ENCODE data around the gene ZHX3.

ZHX3 gene

DNA sequence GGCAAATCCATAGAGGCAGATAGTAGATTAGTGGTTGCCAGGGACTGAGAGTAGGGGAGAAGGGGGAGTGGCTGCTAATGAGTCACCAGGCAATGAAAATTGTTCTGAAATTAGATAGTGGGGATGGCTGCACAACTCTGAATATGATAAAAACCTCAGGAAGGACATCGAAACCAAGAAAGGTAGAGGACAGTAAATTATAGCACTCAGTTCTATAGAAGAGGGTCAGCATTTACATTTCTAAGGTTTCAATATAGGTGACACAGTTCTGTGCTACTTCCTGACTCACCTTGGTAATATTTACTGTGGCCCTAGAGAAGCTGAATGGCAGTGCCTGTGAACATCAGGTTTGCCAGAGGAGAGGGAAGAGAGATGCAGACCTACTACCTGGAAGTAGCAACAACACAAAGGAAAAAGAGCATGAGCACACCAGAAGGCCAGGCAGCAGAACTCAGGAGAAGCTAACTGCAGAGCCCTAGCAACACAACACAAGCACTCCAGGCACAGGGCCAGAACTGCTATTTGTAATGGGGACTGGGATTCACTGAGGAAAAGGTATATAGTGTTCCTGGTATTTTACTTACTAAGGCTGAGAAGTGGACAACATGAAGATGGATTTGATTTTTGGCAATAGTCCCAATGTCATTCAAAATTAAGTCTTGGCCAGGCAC, 104.2 kb downstream of the ZHX3 start:
- Histone ChIP-seq H3K27me3 (ENCODE audit: insufficient read depth, low read length, poor library complexity, severe bottlenecking) (no peaks in the 10 kb centered on the region), H3K79me2 (ENCODE audit: insufficient read depth, low read length) (no peaks in the 10 kb centered on the region), H3K4me3 (ENCODE audit: low read length, poor library complexity, severe bottlenecking) (no peak overlapping the region), H3K36me3 (ENCODE audit: insufficient read depth, low read length) (no peaks in the 10 kb centered on the region), H3K9me3 (ENCODE audit: insufficient read depth, low read depth, low read length) (no peaks in the 10 kb centered on the region), H2AFZ (ENCODE audit: low read length) (no peak overlapping the region), H4K20me1 (ENCODE audit: insufficient read depth, low read length, poor library complexity, severe bottlenecking) (no peaks in the 10 kb centered on the region), H3K4me1 (ENCODE audit: insufficient read depth, low read length, poor library complexity, severe bottlenecking) (peaks cover 12% of the 10 kb centered on the region), H3F3A (ENCODE audit: low read depth) (0 out of 2 replicates have a peak, but pooled peaks cover 3% of the 10 kb centered on the region), H3K9me2 (replicated peaks; ENCODE audit: low read depth, low read length) (no peaks in the 10 kb centered on the region), H3K9ac (ENCODE audit: low read depth, low read length, poor library complexity, severe bottlenecking) (no peak overlapping the region), H3K4me2 (ENCODE audit: low read depth, low read length, poor library complexity, severe bottlenecking) (no peak overlapping the region)
- TF ChIP-seq EZH2phosphoT487 (IDR thresholded peaks at IDR 0.05; ENCODE audit: borderline replicate concordance) = no peak
- no peak for TF ChIP-seq CTCF (conservative IDR thresholded peaks at IDR 0.05; ENCODE audit: low read length)

- Histone ChIP-seq H2AFZ (ENCODE audit: low read length) (no peak overlapping the region), H3F3A (ENCODE audit: low read depth) (no peaks in the 10 kb centered on the region), H3K27me3 (ENCODE audit: insufficient read depth, low read length, poor library complexity, severe bottlenecking) (no peaks in the 10 kb centered on the region), H4K20me1 (ENCODE audit: insufficient read depth, low read length, poor library complexity, severe bottlenecking) (no peaks in the 10 kb centered on the region), H3K36me3 (ENCODE audit: insufficient read depth, low read length) (peaks cover 30% of the 10 kb centered on the region; the same call in 1 of the 2 replicates), H3K79me2 (ENCODE audit: insufficient read depth, low read length) (no peaks in the 10 kb centered on the region), H3K4me2 (ENCODE audit: low read depth, low read length, poor library complexity, severe bottlenecking) (no peak overlapping the region), H3K9me2 (replicated peaks; ENCODE audit: low read depth, low read length) (no peaks in the 10 kb centered on the region), H3K9ac (ENCODE audit: low read depth, low read length, poor library complexity, severe bottlenecking) (no peak overlapping the region), H3K4me3 (ENCODE audit: low read length, poor library complexity, severe bottlenecking) (no peak overlapping the region), H3K9me3 (ENCODE audit: insufficient read depth, low read depth, low read length) (no peaks in the 10 kb centered on the region), H3K4me1 (ENCODE audit: insufficient read depth, low read length, poor library complexity, severe bottlenecking) (no peaks in the 10 kb centered on the region)
- no peak for TF ChIP-seq CTCF (conservative IDR thresholded peaks at IDR 0.05; ENCODE audit: low read length)
- TF ChIP-seq EZH2phosphoT487 (IDR thresholded peaks at IDR 0.05; ENCODE audit: borderline replicate concordance) = no peak
Measured at GRCh38 chr20:41205313-41205712, 112.2 kb downstream of the ZHX3 start.

DNA sequence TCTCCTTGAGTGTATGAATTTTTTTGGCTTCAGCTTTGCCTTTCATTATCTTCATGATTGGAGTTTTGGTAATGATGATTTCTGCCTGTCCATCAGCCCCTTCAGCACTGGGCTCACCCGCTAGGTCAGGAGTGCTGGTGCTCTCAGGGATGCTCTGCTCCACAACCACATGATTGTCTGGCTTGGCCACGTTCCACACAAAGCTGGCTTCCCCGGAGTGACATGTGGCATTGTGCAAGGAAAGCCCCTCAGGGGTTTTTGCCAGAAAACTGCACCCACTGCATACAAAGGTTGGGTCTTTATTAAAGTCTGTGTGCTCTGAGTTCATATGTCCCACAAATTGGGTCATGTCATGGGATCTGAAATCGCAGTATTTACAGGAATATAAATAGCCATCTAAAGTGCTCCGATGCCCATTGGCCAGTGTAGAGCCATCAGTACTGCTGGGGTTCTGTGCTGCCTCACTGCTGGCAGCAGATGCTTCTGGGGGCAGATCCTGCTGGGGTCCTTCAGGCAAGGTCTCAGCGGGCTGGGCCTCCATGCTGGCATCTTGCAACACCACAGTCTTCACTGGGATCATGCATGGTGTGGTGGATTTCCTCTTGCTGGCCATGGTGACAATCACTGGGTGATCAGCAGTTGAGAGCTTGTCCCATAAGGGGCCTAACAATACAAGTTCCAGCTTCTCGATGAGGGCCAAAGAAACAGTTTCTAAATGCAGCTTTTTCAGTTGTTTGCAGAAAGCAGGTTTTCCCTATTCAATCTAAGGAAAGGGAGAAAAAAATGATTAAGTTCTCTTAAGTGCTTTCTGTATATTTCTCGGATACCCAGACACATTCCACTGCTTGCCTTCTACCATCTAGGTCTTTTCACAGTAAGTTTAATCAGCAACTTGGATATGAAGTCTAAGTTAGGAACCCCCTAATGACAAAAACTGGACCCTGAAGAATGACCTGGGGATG, 112.9 kb downstream of the ZHX3 start:
- Histone ChIP-seq H3K4me2 (ENCODE audit: low read depth, low read length, poor library complexity, severe bottlenecking) (no peak overlapping the region), H3K79me2 (ENCODE audit: insufficient read depth, low read length) (no peaks in the 10 kb centered on the region), H3K9ac (ENCODE audit: low read depth, low read length, poor library complexity, severe bottlenecking) (no peak overlapping the region), H3K4me1 (ENCODE audit: insufficient read depth, low read length, poor library complexity, severe bottlenecking) (no peaks in the 10 kb centered on the region), H2AFZ (ENCODE audit: low read length) (no peak overlapping the region), H3K4me3 (ENCODE audit: low read length, poor library complexity, severe bottlenecking) (no peak overlapping the region), H3K36me3 (ENCODE audit: insufficient read depth, low read length) (peaks cover 30% of the 10 kb centered on the region; the same call in 1 of the 2 replicates), H3K27me3 (ENCODE audit: insufficient read depth, low read length, poor library complexity, severe bottlenecking) (no peaks in the 10 kb centered on the region), H3F3A (ENCODE audit: low read depth) (no peaks in the 10 kb centered on the region), H3K9me2 (replicated peaks; ENCODE audit: low read depth, low read length) (no peaks in the 10 kb centered on the region), H4K20me1 (ENCODE audit: insufficient read depth, low read length, poor library complexity, severe bottlenecking) (no peaks in the 10 kb centered on the region), H3K9me3 (ENCODE audit: insufficient read depth, low read depth, low read length) (no peaks in the 10 kb centered on the region)
- no peak for TF ChIP-seq CTCF (conservative IDR thresholded peaks at IDR 0.05; ENCODE audit: low read length)
- no peak for TF ChIP-seq EZH2phosphoT487 (IDR thresholded peaks at IDR 0.05; ENCODE audit: borderline replicate concordance)
